GM12872 (cell line): Measurements from ENCODE around the gene NLRC3.

Source experiments
- CTCF ChIP-seq: IDR thresholded peaks from 3 replicates; pipeline ENCODE4 v1.5.1; 2011; ENCODE audit warnings: low read depth, mild to moderate bottlenecking, low read length, moderate library complexity; ENCODE audit not compliant: insufficient read depth

The NLRC3 gene

GRCh38 chr16:3582276-3583165 is 5.3 kb upstream of the NLRC3 start:
- no peak for TF ChIP-seq CTCF

- TF ChIP-seq CTCF: no peak
Observed at GRCh38 chr16:3581392-3581791, 4.2 kb upstream of the NLRC3 start.

GRCh38 chr16:3580686-3581085 is 3.5 kb upstream of the NLRC3 start:
- TF ChIP-seq CTCF: no peak

GRCh38 chr16:3580251-3580651 is 3.0 kb upstream of the NLRC3 start:
- no peak for TF ChIP-seq CTCF

GRCh38 chr16:3579776-3580175 is 2.6 kb upstream of the NLRC3 start:
- no peak for TF ChIP-seq CTCF

GRCh38 chr16:3578610-3579551 is 1.7 kb upstream of the NLRC3 start:
- no peak for TF ChIP-seq CTCF

GRCh38 chr16:3578121-3578520 is 918 bp upstream of the NLRC3 start:
- no peak for TF ChIP-seq CTCF
